CD4-positive, alpha-beta T cell (primary cell): ENCODE data around the gene LRRC15. TPM values are rescaled to one million over a fixed set of nuclear protein-coding genes. Genes with fewer than 3 reads are reported as not detected.

ENCODE experiments used
- ATAC-seq: fragments of 200-7000 bp; cut with Tn5 transposase; one replicate; pipeline ENCODE4 v1.10.0; 2022; ENCODE audit warnings: mild to moderate bottlenecking; ENCODE audit not compliant: poor library complexity
- CTCF ChIA-PET: fragments of 350-600 bp; sonication (Branson Sonifier 250); formaldehyde crosslinking; loops from one replicate; lab custom pipeline; 2021; ENCODE audit warnings: antibody characterized with exemption, inconsistent platforms; lab: Charles Lee
- POLR2A ChIA-PET: fragments of 350-600 bp; sonication (Branson Sonifier 250); formaldehyde crosslinking; loops from one replicate; lab custom pipeline; 2021; ENCODE audit warnings: antibody characterized with exemption, inconsistent platforms; lab: Charles Lee
- DNase-seq, 14 experiments: peaks; one replicate each; pipeline ENCODE4 v3.0.0-alpha.2; 2013 to 2020; ENCODE audit warnings: mixed read lengths in 2 of 14
- H3K27ac ChIP-seq, 2 donors: one replicate each; pipeline versions ENCODE4 v1.5.1 to v1.7.0; 2013; ENCODE audit warnings: low read length in 2 of 2, low read depth in 1 of 2, mild to moderate bottlenecking in 1 of 2
- H3K27me3 ChIP-seq, 2 experiments: 1 replicate in 1 of 2; 2 replicates in 1 of 2; pipeline versions ENCODE4 v1.6.1 to v1.7.0; 2013; ENCODE audit warnings: low read length in 2 of 2, control low read depth in 1 of 2, mild to moderate bottlenecking in 1 of 2, moderate library complexity in 1 of 2; ENCODE audit not compliant: insufficient read depth in 2 of 2, control insufficient read depth in 1 of 2
- H3K36me3 ChIP-seq: one replicate; pipeline ENCODE4 v1.6.1; 2013; ENCODE audit warnings: low read length, control low read depth; ENCODE audit not compliant: insufficient read depth
- H3K4me1 ChIP-seq: one replicate; pipeline ENCODE4 v1.6.1; 2013; ENCODE audit warnings: low read length, control low read depth; ENCODE audit not compliant: insufficient read depth
- H3K4me3 ChIP-seq: one replicate; pipeline ENCODE4 v1.5.1; 2013; ENCODE audit warnings: mild to moderate bottlenecking, low read length, moderate library complexity
- H3K9me3 ChIP-seq, 2 experiments: 1 replicate in 1 of 2; 2 replicates in 1 of 2; pipeline versions ENCODE4 v1.6.1 to v1.7.0; 2013; ENCODE audit warnings: low read length in 2 of 2, mild to moderate bottlenecking in 2 of 2, control low read depth in 1 of 2, moderate library complexity in 1 of 2; ENCODE audit not compliant: control insufficient read depth in 1 of 2, insufficient read depth in 1 of 2
- H3K27ac Mint-ChIP-seq: one replicate; pipeline ENCODE4 v1.8.0; 2020; ENCODE audit warnings: mixed read lengths
- H3K27me3 Mint-ChIP-seq: one replicate; pipeline ENCODE4 v1.8.0; 2021; ENCODE audit warnings: mixed read lengths
- H3K36me3 Mint-ChIP-seq: one replicate; pipeline ENCODE4 v1.8.0; 2021; ENCODE audit warnings: low read depth, mixed read lengths
- H3K4me1 Mint-ChIP-seq: one replicate; pipeline ENCODE4 v1.8.0; 2021; ENCODE audit warnings: low read depth, mixed read lengths
- H3K4me3 Mint-ChIP-seq: one replicate; pipeline ENCODE4 v1.8.0; 2020; ENCODE audit warnings: mild to moderate bottlenecking, mixed read lengths
- H3K9me3 Mint-ChIP-seq: one replicate; pipeline ENCODE4 v1.8.0; 2020; ENCODE audit warnings: mixed read lengths
- CTCF ChIP-seq: fragments of 200-600 bp; IDR thresholded peaks from one replicate; pipeline ENCODE4 v1.8.0; 2022; ENCODE audit warnings: antibody characterized with exemption, mild to moderate bottlenecking
- intact Hi-C, 2 experiments: fragments of 100-400 bp; cut with DNase I in 1 of 2; cut with micrococcal nuclease in 1 of 2; formaldehyde crosslinking; loops; one replicate each; pipeline versions ENCODE4 v1.15.1 to v1.9.0; 2023 to 2025; cut with DNase I, micrococcal nuclease
- total RNA-seq, 174 experiments: library from RNA in 2 of 174; stranded (reverse) in 2 of 174; gene quantifications; one replicate each; pipeline ENCODE4 v1.2.3 and lab custom pipeline; 2021 to 2026

LRRC15 gene
- total RNA-seq, 2 experiments from 2014 or later, result not detected

GRCh38 chr3:194395778-194396538, 26.4 kb upstream of the LRRC15 start:
- peak overlapping the region in 1 of 2 donors; percentile 50 for H3K27ac ChIP-seq
- peaks cover 7% of the 10 kb centered on the region for H3K36me3 Mint-ChIP-seq
- ATAC-seq (peak; percentile 79), DNase-seq (peak; percentile 40 to 81 (median 62))
- peak overlapping the region; percentile 94 for H3K27ac Mint-ChIP-seq
- no peaks in the 10 kb centered on the region for H3K36me3 ChIP-seq
- H3K27me3 ChIP-seq, result peaks cover 0 to 10% of the 10 kb centered on the region in 2 experiments
- H3K27me3 Mint-ChIP-seq, result no peaks in the 10 kb centered on the region
- intact Hi-C loops, result loop anchor here (1.0 to 5.0 kb wide), 3 partner anchors 8 to 259 kb away; partner anchors contain the start of gene HES1 (in 1 of the 2)
- peaks cover 2 to 3% of the 10 kb centered on the region in 2 experiments for H3K9me3 ChIP-seq
- peak overlapping the region; percentile 90 for H3K4me3 Mint-ChIP-seq
- H3K9me3 Mint-ChIP-seq, result peaks cover 2% of the 10 kb centered on the region
- H3K4me1 ChIP-seq, result peaks cover 39% of the 10 kb centered on the region
- ChIA-PET POLR2A (interaction anchor here (0.6 to 4.3 kb wide), 10 partner anchors 8 to 255 kb away, joined by 3 to 29 read pairs (median 4); no protein-coding TSS in a partner anchor), CTCF (interaction anchor here (0.8 to 3.6 kb wide), 3 partner anchors 9 to 62 kb away, joined by 3 to 13 read pairs (median 3); no protein-coding TSS in a partner anchor)
- TF ChIP-seq CTCF, result no peak
- peak overlapping the region; percentile 63 for H3K4me3 ChIP-seq
- peaks cover 56% of the 10 kb centered on the region for H3K4me1 Mint-ChIP-seq

GRCh38 chr3:194395212-194395611, 25.7 kb upstream of the LRRC15 start:
- Mint-ChIP-seq H3K9me3 (peaks cover 2% of the 10 kb centered on the region), H3K36me3 (peaks cover 7% of the 10 kb centered on the region), H3K27ac (peak overlapping the region; percentile 94), H3K4me3 (peak overlapping the region; percentile 90), H3K27me3 (no peaks in the 10 kb centered on the region), H3K4me1 (peaks cover 54% of the 10 kb centered on the region)
- ChIA-PET CTCF (interaction anchor here (0.8 to 3.6 kb wide), 3 partner anchors 10 to 62 kb away, joined by 3 to 13 read pairs (median 5); no protein-coding TSS in a partner anchor), POLR2A (interaction anchor here (0.8 to 1.0 kb wide), 2 partner anchors 9 kb away, joined by 4 to 5 read pairs; no protein-coding TSS in a partner anchor)
- TF ChIP-seq CTCF, result no peak
- Histone ChIP-seq H3K27ac (no peak overlapping the region), H3K36me3 (no peaks in the 10 kb centered on the region), H3K27me3 (peaks cover 0 to 10% of the 10 kb centered on the region in 2 experiments), H3K9me3 (peaks cover 3 to 4% of the 10 kb centered on the region in 2 experiments), H3K4me3 (no peak overlapping the region), H3K4me1 (peaks cover 39% of the 10 kb centered on the region)
- no peak for ATAC-seq
- intact Hi-C loops, result loop anchor here in 1 of 2 experiments (5.0 kb wide), 1 partner anchor 258 kb away; the partner anchor contains the start of gene HES1
- DNase-seq, result no peak

DNA sequence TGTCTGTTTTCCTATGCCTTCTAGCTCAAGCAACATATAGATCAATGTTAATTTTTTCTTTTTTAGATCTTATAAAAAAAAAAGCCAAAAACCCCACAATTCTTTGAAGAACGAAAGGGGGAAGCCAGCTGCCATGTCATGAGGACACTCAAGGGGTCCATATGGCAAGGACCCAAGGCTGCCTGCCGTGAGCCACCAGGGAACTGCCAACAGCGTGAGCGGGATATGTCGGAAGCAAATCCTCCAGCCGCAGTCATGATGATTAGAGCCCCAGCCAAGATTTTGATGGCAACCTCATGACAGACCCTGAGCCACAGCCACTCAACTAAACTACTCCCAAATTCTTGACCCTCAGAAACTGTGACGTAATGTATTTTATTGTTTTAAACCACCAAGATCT, 23.0 kb upstream of the LRRC15 start:
- Histone ChIP-seq H3K27ac (no peak overlapping the region), H3K4me3 (no peak overlapping the region), H3K4me1 (peaks cover 19% of the 10 kb centered on the region), H3K9me3 (peaks cover 4 to 12% of the 10 kb centered on the region in 2 experiments), H3K36me3 (no peaks in the 10 kb centered on the region), H3K27me3 (peaks cover 0 to 6% of the 10 kb centered on the region in 2 experiments)
- intact Hi-C loops, result no loop called here
- ChIA-PET POLR2A (no interaction called here), CTCF (no interaction called here)
- ATAC-seq (no peak), DNase-seq (no peak)
- Mint-ChIP-seq H3K4me3 (no peak overlapping the region), H3K4me1 (peaks cover 28% of the 10 kb centered on the region), H3K27ac (no peak overlapping the region), H3K36me3 (peaks cover 7% of the 10 kb centered on the region), H3K9me3 (peaks cover 2% of the 10 kb centered on the region), H3K27me3 (no peaks in the 10 kb centered on the region)
- TF ChIP-seq CTCF, result no peak
